Naive thymus-derived CD8-positive, alpha-beta T cell (primary cell): Measurements from ENCODE around the gene TRABD2A. TPM values are rescaled to one million over a fixed set of nuclear protein-coding genes. Genes with fewer than 3 reads are reported as not detected.

Experiments
- ATAC-seq, 2 donors: fragments of 150-1000 bp; cut with Tn5 transposase in 1 of 2; sonication (Bioruptor Pico), chemical (Tn5 transposase) in 1 of 2; 1 replicate in 1 of 2; 2 replicates in 1 of 2; pipeline ENCODE4 v1.10.0; 2021; ENCODE audit warnings: mild to moderate bottlenecking in 2 of 2, moderate library complexity in 2 of 2
- POLR2A ChIA-PET: fragments of 350-600 bp; sonication (Branson Sonifier 250); formaldehyde crosslinking; loops from one replicate; lab custom pipeline; 2021; ENCODE audit warnings: antibody characterized with exemption; lab: Charles Lee
- DNase-seq, 10 donors: peaks; one replicate each; pipeline versions ENCODE4 v3.0.0 to v3.0.0-alpha.2; 2020 to 2022
- H3K27ac Mint-ChIP-seq, 10 donors: one replicate each; pipeline ENCODE4 v1.8.0; 2020 to 2022; ENCODE audit warnings: mild to moderate bottlenecking in 10 of 10, mixed read lengths in 10 of 10, moderate library complexity in 4 of 10, inconsistent platforms in 1 of 10
- H3K27me3 Mint-ChIP-seq, 5 donors: one replicate each; pipeline ENCODE4 v1.8.0; 2021 to 2022; ENCODE audit warnings: mixed read lengths in 5 of 5
- H3K36me3 Mint-ChIP-seq, 3 donors: one replicate each; pipeline ENCODE4 v1.8.0; 2020 to 2022; ENCODE audit warnings: mixed read lengths in 3 of 3, mild to moderate bottlenecking in 2 of 3, inconsistent platforms in 1 of 3
- H3K4me1 Mint-ChIP-seq, 4 donors: one replicate each; pipeline ENCODE4 v1.8.0; 2021 to 2022; ENCODE audit warnings: mixed read lengths in 4 of 4
- H3K4me3 Mint-ChIP-seq, 10 donors: one replicate each; pipeline ENCODE4 v1.8.0; 2020 to 2022; ENCODE audit warnings: mild to moderate bottlenecking in 10 of 10, mixed read lengths in 10 of 10, moderate library complexity in 6 of 10, inconsistent platforms in 1 of 10
- H3K9me3 Mint-ChIP-seq, 9 donors: one replicate each; pipeline ENCODE4 v1.8.0; 2020 to 2022; ENCODE audit warnings: mixed read lengths in 9 of 9, mild to moderate bottlenecking in 3 of 9, inconsistent platforms in 1 of 9, moderate library complexity in 1 of 9
- polyA plus RNA-seq, 3 donors: library from polyadenylated mRNA; unstranded; fragments of 300-500 nt; fragmentation: Illumina TruSeq; gene quantifications; one replicate each; pipeline ENCODE4 v1.2.3, GENCODE V29; 2021
- total RNA-seq, 8 experiments: library from RNA in 2 of 8; stranded (reverse) in 2 of 8; gene quantifications; one replicate each; pipeline ENCODE4 v1.2.3 and lab custom pipeline; 2021 to 2026

The TRABD2A gene
- total and polyA plus RNA-seq, 5 experiments from 2014 or later: 70.1 to 173 (median 165) TPM

DNA sequence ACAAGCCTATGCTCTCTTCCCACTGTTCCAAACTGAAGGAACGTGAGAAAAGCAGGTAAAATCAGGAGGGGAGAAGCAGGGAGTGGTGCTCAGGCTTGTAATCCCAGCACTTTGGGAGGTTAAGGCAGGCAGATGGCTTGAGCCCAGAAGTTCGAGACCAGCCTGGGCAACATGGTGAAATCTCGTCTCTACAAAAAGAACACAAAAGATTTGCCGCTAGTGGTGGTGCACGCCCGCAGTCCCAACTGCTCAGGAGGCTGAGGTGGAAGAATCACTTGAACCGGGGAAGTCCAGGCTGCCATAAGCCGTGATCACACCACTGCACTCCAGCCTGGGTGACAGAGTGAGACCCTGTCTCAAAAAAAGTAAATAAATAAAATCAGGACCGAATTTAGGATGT lies 23.3 kb upstream of the TRABD2A start:
- peak overlapping the region in 9 of 10 donors; percentile 91 to 98 (median 96) for H3K27ac Mint-ChIP-seq
- peak overlapping the region; percentile 90 to 98 (median 94) for H3K4me3 Mint-ChIP-seq
- POLR2A ChIA-PET: interaction anchor here (1.0 to 12.5 kb wide), 10 partner anchors 8 to 397 kb away, joined by 3 to 361 read pairs (median 42); partner anchors contain the start of genes KCMF1 and TRABD2A
- ATAC-seq (no peak), DNase-seq (no peak)
- H3K27me3 Mint-ChIP-seq: no peaks in the 10 kb centered on the region
- peaks cover 10 to 22% (median 14%) of the 10 kb centered on the region in 3 donors for H3K36me3 Mint-ChIP-seq
- peaks cover 28 to 80% (median 72%) of the 10 kb centered on the region in 4 donors for H3K4me1 Mint-ChIP-seq
- peaks cover 0 to 6% (median 0%) of the 10 kb centered on the region in 9 donors for H3K9me3 Mint-ChIP-seq

DNA sequence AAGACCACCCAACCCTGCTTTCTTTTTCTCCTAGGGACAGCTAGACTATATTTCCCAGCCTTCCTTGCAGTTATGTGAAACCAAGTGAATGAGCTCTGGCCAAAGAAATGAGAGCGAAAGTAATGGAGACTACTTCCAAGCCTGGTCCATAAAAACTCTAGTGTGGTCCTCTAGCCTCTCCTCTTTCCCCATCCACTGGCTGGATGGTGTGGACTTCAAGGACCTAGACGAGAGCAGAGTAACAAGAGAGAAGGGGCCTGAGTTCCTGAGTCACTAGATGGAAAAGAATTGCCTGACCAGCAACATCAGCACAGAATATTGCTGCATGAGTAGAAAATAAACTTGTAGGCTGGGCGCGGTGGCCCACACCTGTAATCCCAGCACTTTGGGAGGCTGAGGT lies 21.6 kb upstream of the TRABD2A start:
- POLR2A ChIA-PET: interaction anchor here (1.0 to 12.5 kb wide), 6 partner anchors 6 to 714 kb away, joined by 3 to 361 read pairs (median 186); partner anchors contain the start of genes TRABD2A and USP39
- no peak for DNase-seq
- no peak for ATAC-seq
- Mint-ChIP-seq H3K27me3 (no peaks in the 10 kb centered on the region), H3K27ac (peak overlapping the region in 9 of 10 donors; percentile 38 to 98 (median 89)), H3K4me1 (peaks cover 24 to 80% (median 72%) of the 10 kb centered on the region in 4 donors), H3K9me3 (peaks cover 0 to 3% (median 0%) of the 10 kb centered on the region in 9 donors), H3K4me3 (peak overlapping the region in 3 of 10 donors; percentile 0 to 48 (median 5)), H3K36me3 (peaks cover 10 to 20% (median 14%) of the 10 kb centered on the region in 3 donors)

DNA sequence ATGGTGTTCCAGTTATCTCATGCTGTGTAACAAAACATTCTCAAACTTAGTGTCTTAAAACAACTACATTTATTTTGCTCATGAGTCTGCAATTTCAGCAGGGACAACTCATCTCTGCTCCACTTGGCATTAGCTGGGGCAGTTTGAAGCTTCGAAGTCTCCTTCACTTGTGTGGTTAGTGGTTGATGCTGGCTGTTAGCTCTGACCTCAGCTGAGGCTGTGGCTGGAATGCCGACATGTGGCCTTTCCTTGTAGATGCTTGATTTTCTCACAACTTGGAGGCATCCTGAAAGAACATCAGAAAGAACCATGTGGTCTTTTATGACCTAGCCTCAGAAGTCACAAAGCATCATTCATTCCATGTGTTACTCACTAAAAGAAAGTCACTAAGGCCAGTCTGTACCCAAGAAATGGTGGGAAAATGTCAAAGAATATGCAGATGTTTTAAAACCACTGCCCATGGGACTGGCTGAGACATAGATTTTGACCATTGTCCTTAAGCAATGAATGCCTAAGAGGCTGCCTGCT lies 20.8 kb upstream of the TRABD2A start:
- Mint-ChIP-seq H3K36me3 (peaks cover 4 to 11% (median 8%) of the 10 kb centered on the region in 3 donors), H3K4me3 (no peak overlapping the region), H3K9me3 (no peaks in the 10 kb centered on the region), H3K27ac (peak overlapping the region in 7 of 10 donors; percentile 4 to 98 (median 68)), H3K4me1 (peaks cover 19 to 75% (median 72%) of the 10 kb centered on the region in 4 donors), H3K27me3 (no peaks in the 10 kb centered on the region)
- no peak for DNase-seq
- no peak for ATAC-seq
- POLR2A ChIA-PET: interaction anchor here (1.0 to 12.5 kb wide), 4 partner anchors 13 to 714 kb away, joined by 3 to 361 read pairs (median 269); partner anchors contain the start of genes TRABD2A and USP39

DNA sequence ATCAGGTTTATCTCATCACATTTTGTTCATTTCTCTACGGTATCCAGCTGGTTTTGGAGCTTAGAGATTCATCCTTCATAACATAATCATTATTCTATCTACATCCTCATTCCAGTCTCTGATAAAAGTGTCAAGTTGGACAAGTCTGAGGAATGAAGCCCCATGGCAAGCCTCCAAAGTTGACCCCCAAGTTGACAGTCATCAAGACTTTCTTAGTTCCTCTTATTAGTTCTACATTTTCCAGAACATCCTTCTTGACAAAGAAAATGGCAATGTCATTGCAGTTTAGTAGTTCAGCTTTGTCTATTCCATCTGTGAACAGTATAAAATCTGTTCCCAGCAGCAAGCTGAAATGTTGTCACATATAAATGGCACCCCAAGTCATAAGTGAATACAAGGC lies 20.1 kb upstream of the TRABD2A start:
- H3K36me3 Mint-ChIP-seq: peaks cover 0 to 4% (median under 1%) of the 10 kb centered on the region in 3 donors
- H3K27me3 Mint-ChIP-seq: no peaks in the 10 kb centered on the region
- no peaks in the 10 kb centered on the region for H3K9me3 Mint-ChIP-seq
- no peak overlapping the region for H3K4me3 Mint-ChIP-seq
- peak overlapping the region; percentile 1 to 98 (median 9) for H3K27ac Mint-ChIP-seq
- no peak for ATAC-seq
- peaks cover 21 to 79% (median 76%) of the 10 kb centered on the region in 4 donors for H3K4me1 Mint-ChIP-seq
- POLR2A ChIA-PET: interaction anchor here (11.7 to 12.5 kb wide), 3 partner anchors 13 to 22 kb away, joined by 249 to 361 read pairs (median 289); partner anchors contain the start of gene TRABD2A
- no peak for DNase-seq

DNA sequence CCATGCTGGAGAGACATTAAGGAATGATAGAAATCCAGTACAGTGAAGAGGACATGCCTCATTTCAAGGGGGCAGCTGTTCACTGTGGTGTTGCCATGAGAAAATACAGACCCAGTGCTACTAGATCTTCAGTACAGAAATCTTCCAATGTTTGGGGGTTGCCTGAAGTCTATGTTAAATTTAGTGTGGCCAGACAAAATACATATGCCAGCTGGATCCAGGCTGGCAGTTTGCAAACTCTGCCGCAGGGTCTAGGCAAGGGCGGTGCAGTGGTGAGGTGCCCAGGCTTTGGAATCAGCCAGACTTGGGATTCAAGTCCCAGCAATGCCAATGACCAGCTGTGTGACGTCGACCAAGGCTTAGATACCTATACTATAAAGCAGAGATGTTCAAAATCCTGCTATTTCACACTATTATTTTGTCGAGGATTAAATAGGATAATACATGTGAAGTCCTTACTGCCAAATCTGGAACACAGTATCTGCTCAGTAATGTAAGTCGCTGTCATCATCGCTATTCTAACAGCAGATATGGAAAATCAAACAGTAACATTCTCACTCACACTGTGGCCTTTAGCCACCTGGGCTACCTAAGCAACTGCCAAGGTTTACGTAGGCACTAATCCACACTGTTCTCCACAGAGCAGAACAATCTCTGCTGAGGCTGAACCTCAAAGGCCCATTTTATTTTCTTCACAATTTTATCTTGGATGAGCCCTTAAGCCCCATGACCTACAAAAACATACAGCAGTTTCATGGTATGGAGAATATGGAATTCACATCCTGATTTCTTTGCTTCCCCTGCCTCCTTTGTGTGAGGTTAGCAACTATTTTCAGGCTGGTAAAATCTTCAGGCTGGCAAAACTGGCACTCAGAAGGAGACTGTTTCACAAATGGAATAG lies 18.7 kb upstream of the TRABD2A start:
- peaks cover 29 to 91% (median 87%) of the 10 kb centered on the region in 4 donors for H3K4me1 Mint-ChIP-seq
- POLR2A ChIA-PET: interaction anchor here (0.5 to 12.5 kb wide), 5 partner anchors 6 to 22 kb away, joined by 4 to 361 read pairs (median 249); partner anchors contain the start of genes TMSB10 and TRABD2A
- DNase-seq (no peak), ATAC-seq (no peak)
- H3K9me3 Mint-ChIP-seq: no peaks in the 10 kb centered on the region
- peak overlapping the region in 9 of 10 donors; percentile 68 to 98 (median 89) for H3K27ac Mint-ChIP-seq
- H3K4me3 Mint-ChIP-seq: peak overlapping the region in 1 of 10 donors; percentile 13
- no peaks in the 10 kb centered on the region for H3K36me3 Mint-ChIP-seq
- H3K27me3 Mint-ChIP-seq: no peaks in the 10 kb centered on the region

DNA sequence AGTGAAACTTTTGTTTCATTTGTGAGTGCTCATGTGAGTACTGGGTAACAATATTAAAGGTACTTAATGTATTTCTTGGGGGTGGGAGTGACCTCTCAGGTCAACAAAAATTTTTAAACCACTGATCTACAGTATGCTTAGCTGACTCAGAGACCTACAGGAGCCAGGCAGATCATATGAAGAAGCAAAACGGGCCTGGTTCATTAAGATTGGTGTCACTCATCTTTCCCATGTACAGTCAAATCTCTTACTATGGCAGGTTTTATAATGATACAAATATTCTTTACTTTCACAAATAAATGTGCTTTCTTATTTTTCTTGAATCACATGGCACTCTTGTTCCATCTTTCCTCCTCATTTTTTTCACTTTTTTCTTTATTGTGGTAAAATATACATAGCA lies 16.9 kb upstream of the TRABD2A start:
- H3K4me1 Mint-ChIP-seq: peaks cover 32 to 83% (median 80%) of the 10 kb centered on the region in 4 donors
- H3K9me3 Mint-ChIP-seq: no peaks in the 10 kb centered on the region
- no peak for DNase-seq
- peak overlapping the region in 2 of 10 donors; percentile 70 to 72 for H3K4me3 Mint-ChIP-seq
- H3K36me3 Mint-ChIP-seq: no peaks in the 10 kb centered on the region
- peak overlapping the region; percentile 32 to 98 (median 94) for H3K27ac Mint-ChIP-seq
- POLR2A ChIA-PET: interaction anchor here (0.7 to 12.5 kb wide), 8 partner anchors 8 to 102 kb away, joined by 3 to 361 read pairs (median 65); partner anchors contain the start of genes TMSB10 and TRABD2A
- H3K27me3 Mint-ChIP-seq: no peaks in the 10 kb centered on the region
- ATAC-seq: no peak

DNA sequence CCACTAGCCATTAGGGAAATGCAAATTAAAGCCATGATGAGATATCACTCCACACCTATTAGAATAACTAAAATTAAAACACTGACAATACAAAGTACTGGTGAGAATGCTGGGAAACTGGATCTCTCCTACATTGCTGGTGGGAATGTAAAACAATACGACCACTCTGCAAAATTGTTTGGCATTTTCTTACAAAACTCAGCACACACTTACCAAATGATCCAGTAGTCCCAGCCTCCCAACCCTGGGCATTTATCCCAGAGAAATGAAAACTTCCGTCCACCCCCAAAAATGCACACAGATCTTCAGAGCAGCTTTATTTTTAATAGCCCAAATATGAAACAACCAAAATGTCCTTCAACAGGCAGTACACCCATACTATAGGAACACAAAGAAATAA lies 15.7 kb upstream of the TRABD2A start:
- peak overlapping the region in 3 of 10 donors; percentile 10 to 29 (median 12) for H3K4me3 Mint-ChIP-seq
- ATAC-seq (no peak), DNase-seq (no peak)
- H3K27ac Mint-ChIP-seq: peak overlapping the region in 9 of 10 donors; percentile 41 to 98 (median 89)
- no peaks in the 10 kb centered on the region for H3K9me3 Mint-ChIP-seq
- peaks cover 30 to 79% (median 74%) of the 10 kb centered on the region in 4 donors for H3K4me1 Mint-ChIP-seq
- no peaks in the 10 kb centered on the region for H3K36me3 Mint-ChIP-seq
- POLR2A ChIA-PET: interaction anchor here (6.6 to 12.5 kb wide), 2 partner anchors 9 to 25 kb away, joined by 124 to 361 read pairs; partner anchors contain the start of gene TMSB10
- H3K27me3 Mint-ChIP-seq: no peaks in the 10 kb centered on the region

DNA sequence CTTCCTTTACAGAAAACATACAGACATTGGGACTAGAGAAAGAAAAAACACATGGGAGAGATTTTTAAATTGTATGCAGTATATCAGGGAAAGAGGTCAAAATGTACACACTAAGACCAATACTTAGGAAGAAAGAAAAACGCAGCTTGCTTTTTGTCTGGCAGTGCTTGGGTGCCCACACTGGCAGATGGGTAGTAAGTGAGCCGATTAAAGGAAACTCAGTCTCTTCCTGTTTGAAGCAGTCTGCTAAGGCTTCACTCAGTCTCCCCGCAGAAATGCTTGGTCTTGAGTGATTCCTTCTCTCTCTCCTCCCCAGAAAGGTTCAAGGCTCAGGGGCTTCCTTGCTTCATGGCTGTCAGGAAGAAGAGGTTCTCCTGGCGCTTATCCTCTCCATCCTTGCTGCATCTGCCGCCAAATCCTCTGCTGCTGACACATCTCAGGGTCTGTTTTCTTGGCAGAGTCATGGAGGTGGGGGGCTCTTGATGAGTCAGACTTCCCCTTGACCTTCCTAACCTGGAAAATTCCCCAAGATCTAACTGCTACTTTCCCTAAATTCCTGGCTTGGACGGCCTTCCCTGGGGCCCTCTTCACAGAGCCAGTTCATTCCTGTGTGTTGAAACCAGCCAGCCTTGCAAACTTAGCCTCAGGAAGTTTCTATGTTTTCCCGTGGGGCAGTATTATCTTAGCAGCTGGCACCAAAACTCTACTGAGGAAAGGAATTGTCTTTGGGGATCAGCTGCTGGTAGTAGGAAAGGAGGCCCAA lies 14.1 kb upstream of the TRABD2A start:
- Mint-ChIP-seq H3K36me3 (no peaks in the 10 kb centered on the region), H3K9me3 (no peaks in the 10 kb centered on the region), H3K4me1 (peaks cover 29 to 72% (median 62%) of the 10 kb centered on the region in 4 donors), H3K27ac (peak overlapping the region; percentile 56 to 98 (median 96)), H3K4me3 (peak overlapping the region; percentile 58 to 86 (median 70)), H3K27me3 (no peaks in the 10 kb centered on the region)
- peak; percentile 74 to 80 for ATAC-seq
- DNase-seq: peak in 4 of 10 donors; percentile 26 to 54 (median 50)
- POLR2A ChIA-PET: interaction anchor here (0.6 to 6.6 kb wide), 14 partner anchors 10 to 63 kb away, joined by 3 to 124 read pairs (median 4); partner anchors contain the start of genes TMSB10 and TRABD2A

DNA sequence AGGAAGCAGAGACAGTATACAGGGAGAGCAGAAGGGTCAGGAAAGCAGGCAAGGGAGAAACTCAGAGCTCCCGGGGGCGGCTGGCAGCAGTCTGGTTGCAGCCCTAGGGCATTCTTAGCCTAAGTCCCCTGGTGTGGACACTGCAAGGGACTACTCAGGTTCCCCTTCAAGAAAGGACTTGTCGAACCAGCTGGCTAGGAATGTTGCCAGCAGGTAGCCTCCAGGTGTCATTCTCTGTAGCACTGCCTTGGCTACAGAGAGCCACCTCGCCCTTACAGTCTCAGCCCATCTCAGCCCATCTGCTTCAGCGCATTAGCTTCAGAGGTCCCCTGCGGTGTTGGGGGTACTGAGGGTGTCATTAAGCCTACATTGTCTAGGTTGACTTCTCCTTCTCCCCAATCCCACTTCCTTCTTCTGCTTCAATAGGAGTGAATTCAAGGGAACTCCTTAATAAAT lies 13.3 kb upstream of the TRABD2A start:
- peak overlapping the region; percentile 58 to 86 (median 70) for H3K4me3 Mint-ChIP-seq
- DNase-seq (no peak), ATAC-seq (peak; percentile 12 to 24)
- POLR2A ChIA-PET: interaction anchor here (0.6 to 6.6 kb wide), 15 partner anchors 9 to 63 kb away, joined by 3 to 124 read pairs (median 4); partner anchors contain the start of genes TMSB10 and TRABD2A
- H3K27ac Mint-ChIP-seq: peak overlapping the region; percentile 56 to 98 (median 96)
- H3K4me1 Mint-ChIP-seq: peaks cover 34 to 70% (median 62%) of the 10 kb centered on the region in 4 donors
- H3K36me3 Mint-ChIP-seq: no peaks in the 10 kb centered on the region
- H3K27me3 Mint-ChIP-seq: no peaks in the 10 kb centered on the region
- H3K9me3 Mint-ChIP-seq: no peaks in the 10 kb centered on the region

DNA sequence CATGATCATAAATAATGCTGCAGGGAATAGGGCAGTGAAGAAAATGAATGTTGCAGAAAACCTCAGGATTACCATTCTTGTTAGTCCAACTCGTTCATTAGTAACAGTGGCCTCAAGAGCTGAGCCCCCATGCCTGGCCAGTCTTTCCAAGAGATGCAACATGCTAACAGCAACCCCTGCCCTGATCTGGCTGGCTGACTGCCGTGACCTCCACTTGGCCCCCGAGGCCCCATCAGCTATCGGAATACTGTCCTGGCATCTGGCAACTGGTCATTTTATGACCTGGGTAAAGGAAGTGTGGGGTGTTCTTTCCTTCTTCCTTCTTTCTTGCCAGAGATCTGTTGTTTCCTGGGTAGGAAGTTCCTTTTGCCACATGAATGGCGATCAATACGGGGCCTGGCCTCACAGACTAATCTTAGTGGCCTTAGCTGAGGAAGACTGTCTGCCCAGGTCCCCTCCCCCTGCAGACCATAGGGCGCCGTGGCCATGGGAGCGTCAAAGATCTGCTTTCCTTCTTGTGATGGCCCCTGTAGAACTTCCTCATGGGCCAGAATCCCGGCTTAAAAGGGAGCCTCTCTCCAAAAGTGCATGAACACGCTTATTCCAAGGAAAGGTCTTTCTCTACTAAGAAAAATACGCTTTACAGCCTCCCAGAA lies 10.6 kb upstream of the TRABD2A start:
- H3K4me1 Mint-ChIP-seq: peaks cover 37 to 72% (median 62%) of the 10 kb centered on the region in 4 donors
- no peak overlapping the region for H3K4me3 Mint-ChIP-seq
- no peaks in the 10 kb centered on the region for H3K36me3 Mint-ChIP-seq
- ATAC-seq (no peak), DNase-seq (no peak)
- no peaks in the 10 kb centered on the region for H3K9me3 Mint-ChIP-seq
- H3K27me3 Mint-ChIP-seq: no peaks in the 10 kb centered on the region
- H3K27ac Mint-ChIP-seq: peak overlapping the region in 6 of 10 donors; percentile 21 to 56 (median 34)
- POLR2A ChIA-PET: interaction anchor here (1.3 to 8.6 kb wide), 4 partner anchors 11 to 49 kb away, joined by 3 to 249 read pairs (median 42); partner anchors contain the start of genes TMSB10 and TRABD2A
